Muscle of leg (tissue), 11 donors: ENCODE measurements around the gene ASB3. TPM values are rescaled to one million over a fixed set of nuclear protein-coding genes. Genes with fewer than 3 reads are reported as not detected.

Experiments used
- DNase-seq: peaks from one replicate; pipeline ENCODE4 v3.0.0; 2013
- H3K27ac ChIP-seq: one replicate; pipeline ENCODE4 v1.5.1; 2013; ENCODE audit warnings: mild to moderate bottlenecking, low read length, control low read depth
- H3K27me3 ChIP-seq: one replicate; pipeline ENCODE4 v1.6.1; 2013; ENCODE audit warnings: low read length; ENCODE audit not compliant: control insufficient read depth, insufficient read depth
- H3K36me3 ChIP-seq: one replicate; pipeline ENCODE4 v1.6.1; 2013; ENCODE audit warnings: low read length; ENCODE audit not compliant: control insufficient read depth, insufficient read depth
- H3K4me1 ChIP-seq: one replicate; pipeline ENCODE4 v1.6.1; 2013; ENCODE audit warnings: low read length; ENCODE audit not compliant: control insufficient read depth, insufficient read depth
- H3K4me3 ChIP-seq: one replicate; pipeline ENCODE4 v1.5.1; 2013; ENCODE audit warnings: low read length, control low read depth
- H3K9me3 ChIP-seq: replicated peaks from 2 replicates; pipeline ENCODE4 v1.6.1; 2013; ENCODE audit warnings: low read depth, low read length; ENCODE audit not compliant: control insufficient read depth
- WGBS: methylation state at CpG from one replicate; pipeline ENCODE4 v1.1.5; 2013; ENCODE audit warnings: missing lambda C conversion rate; ENCODE audit not compliant: insufficient coverage; 5-methylcytosine and 5-hydroxymethylcytosine counted together
- polyA plus RNA-seq, 8 donors: library from polyadenylated mRNA; unstranded; fragments of 120-200 nt; gene quantifications; one replicate each; pipeline versions ENCODE4 v1.2.1 to v1.2.3, GENCODE V29; 2013; ENCODE audit warnings: inconsistent platforms in 1 of 8, low replicate concordance in 1 of 8; ENCODE audit not compliant: insufficient read length in 8 of 8, insufficient read depth in 1 of 8
- total RNA-seq: library from RNA; stranded (reverse); fragments of 120-200 nt; gene quantifications from one replicate; pipeline ENCODE4 v1.2.4, GENCODE V29; 2013

Gene ASB3
- total and polyA plus RNA-seq, 9 donors = 10.2 to 20.2 (median 13.0) TPM

DNA sequence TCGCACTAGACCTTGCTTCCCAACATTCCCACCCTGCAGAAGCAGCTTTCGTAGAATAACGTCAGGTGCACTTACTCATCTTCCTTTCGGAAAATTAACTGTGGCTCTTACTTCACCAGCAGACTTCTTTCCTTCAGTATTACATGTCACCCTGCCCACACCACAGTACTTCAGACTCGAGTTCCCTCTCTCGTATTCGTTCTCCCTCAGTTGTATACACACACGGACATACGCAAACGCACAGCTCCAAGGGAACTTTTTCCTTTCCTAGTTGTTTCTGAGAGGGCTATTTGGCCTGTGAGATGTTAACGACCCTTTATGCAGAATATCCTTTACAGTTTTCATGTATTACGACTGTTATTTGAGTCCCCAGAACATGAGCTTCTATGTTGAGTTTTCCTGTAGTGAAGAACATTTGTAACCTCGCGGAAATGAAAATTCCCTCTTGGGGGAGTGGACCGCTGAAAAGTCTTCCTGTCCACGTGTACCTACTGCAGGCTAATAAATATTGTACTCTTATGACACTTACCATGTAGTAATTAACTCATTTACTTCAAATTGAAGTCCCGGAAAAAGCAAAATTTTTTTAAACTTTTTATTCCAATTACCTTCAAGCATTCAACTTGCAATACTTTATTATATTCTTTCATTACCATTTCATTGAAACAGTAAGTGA, 999 bp upstream of the ASB3 start:
- Histone ChIP-seq H3K27ac (peak overlapping the region; percentile 96), H3K36me3 (peaks cover 1% of the 10 kb centered on the region), H3K4me1 (peaks cover 11% of the 10 kb centered on the region), H3K4me3 (peak overlapping the region; percentile 94), H3K9me3 (no peaks in the 10 kb centered on the region), H3K27me3 (no peaks in the 10 kb centered on the region)
- WGBS = 2% methylated on average over 4 of the region's 17 CpGs
- DNase-seq = peak; percentile 24

DNA sequence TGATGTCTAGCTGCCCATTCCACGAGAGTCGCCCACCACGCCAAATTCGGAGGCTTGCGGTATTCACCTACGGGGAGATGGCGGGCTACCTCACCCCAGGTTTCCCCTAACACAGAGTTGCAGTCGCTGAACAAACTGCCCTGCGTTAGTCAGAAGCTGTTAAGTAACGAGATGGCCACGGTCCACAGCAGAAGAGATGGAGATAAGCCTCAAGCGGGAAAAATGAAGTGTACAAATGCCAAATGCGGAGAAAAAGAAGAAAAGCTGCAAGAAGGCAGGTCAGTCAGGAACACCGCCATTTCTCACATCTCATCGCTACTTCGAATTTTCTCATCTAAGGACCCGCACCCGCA, 425 bp downstream of the ASB3 start:
- peak; percentile 61 for DNase-seq
- Histone ChIP-seq H3K27ac (peak overlapping the region; percentile 96), H3K4me1 (peaks cover 11% of the 10 kb centered on the region), H3K9me3 (no peaks in the 10 kb centered on the region), H3K4me3 (peak overlapping the region; percentile 94), H3K27me3 (no peaks in the 10 kb centered on the region), H3K36me3 (peaks cover 3% of the 10 kb centered on the region)
- WGBS = under 1% methylated on average over 16 of the region's 18 CpGs

DNA sequence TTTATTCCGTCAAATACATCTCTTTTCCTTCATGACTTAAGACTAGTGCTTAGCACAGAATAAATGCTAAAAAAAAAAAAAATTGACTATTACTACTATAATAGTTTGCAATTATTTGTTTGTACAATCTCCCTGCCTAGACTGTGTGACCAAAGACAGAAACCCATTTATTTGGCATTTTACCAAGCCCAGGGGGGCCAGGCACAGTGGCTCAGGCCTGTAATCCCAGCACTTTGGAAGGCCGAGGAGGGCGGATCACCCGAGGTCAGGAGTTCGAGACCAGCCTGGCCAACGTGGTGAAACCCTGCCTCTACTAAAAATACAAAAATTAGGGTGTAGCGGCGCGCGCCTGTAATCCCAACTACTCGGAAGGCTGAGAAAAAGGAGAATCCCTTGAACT, 1.4 kb downstream of the ASB3 start:
- peak; percentile 21 for DNase-seq
- Histone ChIP-seq H3K27me3 (no peaks in the 10 kb centered on the region), H3K27ac (no peak overlapping the region), H3K4me3 (peak overlapping the region; percentile 94), H3K4me1 (peaks cover 11% of the 10 kb centered on the region), H3K36me3 (peaks cover 3% of the 10 kb centered on the region), H3K9me3 (no peaks in the 10 kb centered on the region)
- 73% methylated on average over 4 of the region's 11 CpGs for WGBS

DNA sequence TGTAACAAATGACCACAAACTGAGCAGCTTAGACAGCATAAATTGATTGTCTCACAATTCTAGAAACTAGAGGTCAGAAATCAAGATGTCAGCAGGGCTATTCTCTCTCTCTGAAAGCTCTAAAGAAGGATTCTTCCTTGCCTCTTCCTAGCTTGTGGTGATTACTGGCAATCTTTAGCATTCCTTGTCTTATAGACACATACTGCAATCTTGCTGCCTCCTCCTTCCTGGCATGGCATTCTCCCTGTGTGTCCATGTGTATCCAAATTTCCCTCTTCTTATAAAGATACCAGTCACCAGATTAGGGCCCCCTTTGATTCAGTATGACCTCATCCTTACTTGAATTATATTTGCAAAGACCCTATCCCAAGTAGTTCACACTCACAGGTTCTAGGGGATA, 2.3 kb downstream of the ASB3 start:
- H3K36me3 ChIP-seq = peaks cover 3% of the 10 kb centered on the region

DNA sequence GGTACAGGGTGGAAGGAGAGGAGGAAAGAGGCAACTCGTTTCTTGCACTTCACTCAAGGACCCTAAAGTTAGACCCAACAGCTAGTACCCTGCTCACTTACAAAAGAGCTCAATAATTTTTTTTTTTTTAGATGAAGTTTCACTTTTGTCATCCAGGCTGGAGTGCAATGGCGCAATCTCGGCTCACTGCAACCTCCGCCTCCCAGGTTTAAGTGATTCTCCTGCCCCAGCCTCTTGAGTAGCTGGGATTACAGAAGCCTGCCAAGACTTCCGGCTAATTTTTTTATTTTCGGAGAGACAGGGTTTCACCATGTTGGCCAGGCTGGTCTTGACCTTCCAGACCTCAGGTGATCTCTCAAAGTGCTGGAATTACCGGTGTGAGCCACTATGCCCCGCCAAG, 4.1 kb downstream of the ASB3 start:
- no peak overlapping the region for H3K4me3 ChIP-seq
- no peaks in the 10 kb centered on the region for H3K9me3 ChIP-seq
- H3K4me1 ChIP-seq = peaks cover 8% of the 10 kb centered on the region
- no peak overlapping the region for H3K27ac ChIP-seq
- H3K27me3 ChIP-seq = no peaks in the 10 kb centered on the region
- no peak for DNase-seq
- WGBS = 55% methylated on average over 6 of the region's 8 CpGs
- peaks cover 3% of the 10 kb centered on the region for H3K36me3 ChIP-seq

More for the DNA sequence above, 2.3 kb downstream of the ASB3 start:
- no peaks in the 10 kb centered on the region for H3K27me3 ChIP-seq
- H3K4me1 ChIP-seq = peaks cover 11% of the 10 kb centered on the region
- H3K27ac ChIP-seq = no peak overlapping the region
- no peak for DNase-seq
- H3K4me3 ChIP-seq = no peak overlapping the region
- H3K9me3 ChIP-seq = no peaks in the 10 kb centered on the region

DNA sequence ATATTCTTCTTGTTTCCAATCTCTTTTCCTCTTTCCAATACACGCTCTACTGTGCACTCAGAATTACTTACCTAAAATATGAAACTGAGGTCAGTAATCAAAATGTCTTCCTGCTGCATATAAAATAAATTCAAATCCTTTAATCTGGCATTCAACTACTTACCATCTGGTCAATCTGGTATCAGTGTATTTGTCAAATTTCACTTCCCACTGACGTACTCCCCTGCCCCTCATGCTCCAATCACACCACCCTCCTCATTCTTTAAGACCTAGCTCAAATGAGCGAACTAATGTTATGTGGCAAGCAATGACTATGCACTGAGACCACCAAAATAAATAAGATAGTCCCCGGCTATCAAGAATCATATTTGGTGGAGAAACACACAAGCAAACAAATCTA, 6.7 kb downstream of the ASB3 start:
- Histone ChIP-seq H3K36me3 (peaks cover 3% of the 10 kb centered on the region), H3K27me3 (no peaks in the 10 kb centered on the region), H3K4me1 (peaks cover 3% of the 10 kb centered on the region), H3K4me3 (no peak overlapping the region), H3K9me3 (no peaks in the 10 kb centered on the region), H3K27ac (no peak overlapping the region)
- WGBS = 80% methylated on average over 1 of the region's 4 CpGs
- DNase-seq = no peak

DNA sequence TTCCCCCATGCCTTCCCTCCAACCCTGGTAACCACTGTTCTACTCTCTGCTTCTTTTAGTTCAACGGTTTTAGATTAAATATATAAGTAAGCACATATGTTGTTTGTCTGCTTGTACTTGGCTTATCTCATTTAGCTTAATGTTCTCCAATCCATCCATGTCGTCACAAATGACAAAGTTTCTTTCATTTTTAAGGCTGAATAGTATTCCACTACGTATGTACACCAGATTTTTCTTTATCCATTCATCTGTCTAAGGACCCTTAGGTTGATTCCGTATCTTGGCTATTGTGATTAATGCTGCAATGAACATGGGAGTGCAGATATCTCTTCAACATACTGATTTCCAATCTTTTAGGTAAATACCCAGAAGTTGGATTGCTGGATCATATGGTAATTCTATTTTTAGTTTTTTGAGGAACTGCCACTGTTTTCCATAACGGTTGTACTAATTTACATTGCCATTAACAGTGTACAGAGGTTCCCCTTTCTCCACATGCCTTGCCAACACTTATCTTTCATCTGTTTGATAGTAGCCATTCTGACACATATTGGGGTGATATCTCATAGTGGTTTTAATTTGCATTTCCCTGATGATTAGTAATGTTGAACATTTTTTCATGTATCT, 8.1 kb downstream of the ASB3 start:
- no peaks in the 10 kb centered on the region for H3K9me3 ChIP-seq
- H3K27me3 ChIP-seq = no peaks in the 10 kb centered on the region
- WGBS = no CpG with 5 or more reads among the region's 5 CpGs
- no peak for DNase-seq
- H3K27ac ChIP-seq = no peak overlapping the region
- no peak overlapping the region for H3K4me3 ChIP-seq
- H3K4me1 ChIP-seq = no peaks in the 10 kb centered on the region
- H3K36me3 ChIP-seq = peaks cover 6% of the 10 kb centered on the region

DNA sequence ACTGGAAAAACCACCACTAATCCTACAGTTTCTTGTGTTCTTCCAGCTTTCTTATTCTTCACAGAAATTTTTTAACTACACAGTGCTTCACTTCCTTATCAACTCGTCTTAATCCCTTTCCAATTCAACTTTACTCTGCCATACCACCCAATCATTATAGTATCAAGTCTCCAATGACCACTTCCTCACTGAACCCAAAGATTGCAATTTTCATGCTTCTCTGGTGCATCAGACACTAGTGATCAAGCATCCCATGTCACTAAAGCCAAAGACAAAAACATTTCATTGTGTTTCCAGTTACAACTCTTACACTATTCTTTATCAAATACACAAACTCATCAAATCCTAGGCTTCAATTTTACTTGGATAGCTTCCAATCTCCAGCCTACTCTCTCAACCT, 9.6 kb downstream of the ASB3 start:
- Histone ChIP-seq H3K36me3 (peaks cover 3% of the 10 kb centered on the region), H3K27ac (no peak overlapping the region), H3K4me3 (no peak overlapping the region), H3K9me3 (no peaks in the 10 kb centered on the region), H3K27me3 (no peaks in the 10 kb centered on the region), H3K4me1 (no peaks in the 10 kb centered on the region)
- DNase-seq = no peak
- 82% methylated on average over 1 of the region's 1 CpG for WGBS

DNA sequence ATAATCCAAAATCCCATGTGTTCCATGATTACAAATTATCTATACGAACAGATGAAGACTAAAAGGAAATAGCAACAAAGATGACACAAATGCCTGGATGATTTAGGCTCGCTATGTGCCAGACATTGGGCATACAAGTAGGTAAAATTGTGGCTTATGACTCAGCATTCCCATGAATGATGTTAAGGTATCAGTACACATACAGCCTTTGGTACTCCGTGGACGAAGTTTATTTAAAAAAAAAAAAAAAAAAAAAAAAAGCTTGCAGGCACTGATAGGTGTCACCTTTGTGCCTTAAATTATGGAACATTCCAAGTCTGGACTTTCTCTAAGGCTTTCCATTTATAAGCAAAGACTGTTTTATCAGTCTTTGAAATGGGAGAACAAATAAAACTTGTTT, 16.5 kb downstream of the ASB3 start:
- no peak for DNase-seq
- no peak overlapping the region for H3K4me3 ChIP-seq
- WGBS = no CpG with 5 or more reads among the region's 4 CpGs
- no peaks in the 10 kb centered on the region for H3K27me3 ChIP-seq
- peaks cover 3% of the 10 kb centered on the region for H3K36me3 ChIP-seq
- H3K9me3 ChIP-seq = no peaks in the 10 kb centered on the region
- H3K4me1 ChIP-seq = peaks cover 3% of the 10 kb centered on the region
- no peak overlapping the region for H3K27ac ChIP-seq

DNA sequence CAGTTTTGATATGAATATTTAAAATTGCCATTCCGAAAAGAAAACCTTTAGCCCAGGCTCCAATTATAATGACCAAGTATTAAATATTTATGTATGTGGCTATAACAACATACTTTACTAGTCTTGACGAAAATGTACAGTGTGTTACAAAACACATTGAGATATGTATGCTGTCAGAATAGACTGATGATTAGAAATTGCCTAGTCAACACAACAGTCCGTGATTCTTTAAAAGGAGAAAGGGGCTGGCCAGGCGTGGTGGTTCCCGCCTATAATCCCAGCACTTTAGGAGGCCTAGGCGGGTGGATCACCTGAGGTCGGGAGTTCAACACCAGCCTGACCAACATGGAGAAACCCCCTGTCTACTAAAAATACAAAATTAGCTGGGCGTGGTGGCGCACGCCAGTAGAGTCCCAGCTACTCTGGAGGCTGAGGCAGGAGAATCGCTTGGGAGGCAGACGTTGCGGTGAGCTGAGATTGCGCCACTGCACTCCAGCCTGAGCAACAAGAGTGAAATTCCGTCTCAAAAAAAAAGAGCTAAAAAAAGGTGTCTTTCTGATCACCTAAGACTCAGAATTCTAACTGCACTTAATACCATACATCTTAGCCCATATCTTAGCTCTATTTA, 17.3 kb downstream of the ASB3 start:
- no peak for DNase-seq
- Histone ChIP-seq H3K36me3 (peaks cover 3% of the 10 kb centered on the region), H3K4me1 (peaks cover 3% of the 10 kb centered on the region), H3K27me3 (no peaks in the 10 kb centered on the region), H3K27ac (no peak overlapping the region), H3K4me3 (no peak overlapping the region), H3K9me3 (no peaks in the 10 kb centered on the region)
- 94% methylated on average over 12 of the region's 15 CpGs for WGBS
